ENCODE results near the gene CASZ1.

DNA sequence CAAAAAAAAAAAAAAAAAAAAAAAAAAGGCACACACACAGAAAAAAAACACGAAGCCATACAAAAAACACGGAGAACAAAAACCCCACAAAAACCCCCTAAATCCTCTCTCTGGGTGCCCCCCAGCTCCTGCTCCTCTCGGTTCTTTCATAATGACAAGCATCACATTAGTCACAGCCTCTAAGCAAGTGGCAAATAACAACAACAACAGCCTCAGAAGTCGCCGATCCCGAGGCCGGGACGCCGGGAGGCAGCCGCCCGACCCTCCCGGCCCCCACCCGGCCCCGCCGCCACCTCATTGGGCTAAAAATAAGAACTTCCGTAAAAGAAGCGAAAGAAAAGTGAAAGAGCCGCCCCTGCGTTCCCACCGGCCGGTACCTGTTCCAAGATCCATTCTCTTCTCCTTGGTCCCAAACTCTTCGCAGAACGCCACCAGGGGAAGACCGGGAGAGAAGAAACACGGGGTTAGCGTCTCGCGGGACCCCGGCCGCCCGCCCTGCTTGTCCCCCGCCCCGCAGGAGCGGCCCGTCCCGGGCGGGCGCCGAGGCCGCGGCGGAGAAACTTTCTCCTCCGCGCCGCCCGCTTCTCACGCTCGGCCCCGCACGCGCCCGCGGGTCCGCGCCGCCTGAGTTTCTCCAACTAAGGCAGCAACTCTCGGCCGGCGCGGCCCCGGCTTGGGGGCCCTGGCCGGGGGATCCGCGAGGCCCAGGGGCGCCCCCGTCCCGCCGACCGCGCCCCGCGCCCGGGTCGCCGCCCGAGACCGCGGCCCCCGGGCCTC lies 102.8 kb downstream of the CASZ1 start:
- TF ChIP-seq, protein P1, sequence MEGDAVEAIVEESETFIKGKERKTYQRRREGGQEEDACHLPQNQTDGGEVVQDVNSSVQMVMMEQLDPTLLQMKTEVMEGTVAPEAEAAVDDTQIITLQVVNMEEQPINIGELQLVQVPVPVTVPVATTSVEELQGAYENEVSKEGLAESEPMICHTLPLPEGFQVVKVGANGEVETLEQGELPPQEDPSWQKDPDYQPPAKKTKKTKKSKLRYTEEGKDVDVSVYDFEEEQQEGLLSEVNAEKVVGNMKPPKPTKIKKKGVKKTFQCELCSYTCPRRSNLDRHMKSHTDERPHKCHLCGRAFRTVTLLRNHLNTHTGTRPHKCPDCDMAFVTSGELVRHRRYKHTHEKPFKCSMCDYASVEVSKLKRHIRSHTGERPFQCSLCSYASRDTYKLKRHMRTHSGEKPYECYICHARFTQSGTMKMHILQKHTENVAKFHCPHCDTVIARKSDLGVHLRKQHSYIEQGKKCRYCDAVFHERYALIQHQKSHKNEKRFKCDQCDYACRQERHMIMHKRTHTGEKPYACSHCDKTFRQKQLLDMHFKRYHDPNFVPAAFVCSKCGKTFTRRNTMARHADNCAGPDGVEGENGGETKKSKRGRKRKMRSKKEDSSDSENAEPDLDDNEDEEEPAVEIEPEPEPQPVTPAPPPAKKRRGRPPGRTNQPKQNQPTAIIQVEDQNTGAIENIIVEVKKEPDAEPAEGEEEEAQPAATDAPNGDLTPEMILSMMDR (IDR thresholded peaks at IDR 0.05): no peak
- TF ChIP-seq POLR2A (IDR thresholded peaks at IDR 0.05): no peak
